BJ (cell line): ENCODE results near the gene NBEA. TPM values are rescaled to one million over a fixed set of nuclear protein-coding genes. Genes with fewer than 3 reads are reported as not detected.

Experiments
- CTCF ChIA-PET: fragments of 350-600 bp; formaldehyde crosslinking; extraction: SDS; loops from one replicate; lab custom pipeline; 2021; ENCODE audit warnings: antibody characterized with exemption, inconsistent platforms; lab: Yijun Ruan, JAX
- POLR2A ChIA-PET: fragments of 300-600 bp; sonication (Branson Sonifier 250); formaldehyde crosslinking; extraction: SDS; loops from one replicate; lab custom pipeline; 2021; ENCODE audit warnings: antibody characterized with exemption; lab: Charles Lee
- DNase-seq: peaks from one replicate; pipeline ENCODE4 v3.0.0-alpha.2; 2011; ENCODE audit warnings: low read depth
- H3K27me3 ChIP-seq: 2 replicates; pipeline ENCODE4 v1.6.0; 2011; ENCODE audit warnings: low read length; ENCODE audit not compliant: control insufficient read depth, insufficient read depth
- H3K36me3 ChIP-seq: 2 replicates; pipeline ENCODE4 v1.5.1; 2011; ENCODE audit warnings: low read length; ENCODE audit not compliant: control insufficient read depth, insufficient read depth
- H3K4me3 ChIP-seq: 2 replicates; pipeline ENCODE4 v1.5.1; 2011; ENCODE audit warnings: low read depth, mild to moderate bottlenecking, control low read depth, low read length
- CTCF ChIP-seq: IDR thresholded peaks from 2 replicates; pipeline ENCODE4 v1.5.1; 2011; ENCODE audit warnings: low read depth, mild to moderate bottlenecking, control low read depth, inconsistent platforms, low read length, moderate library complexity; ENCODE audit not compliant: insufficient read depth
- polyA plus RNA-seq: library from polyadenylated mRNA; depleted of rRNA; stranded (reverse); fragments of >200 nt; gene quantifications from 2 replicates; pipeline ENCODE4 v1.2.3, GENCODE V29; 2011

NBEA gene
- polyA plus RNA-seq, 1 experiment, result 17.8 TPM

DNA sequence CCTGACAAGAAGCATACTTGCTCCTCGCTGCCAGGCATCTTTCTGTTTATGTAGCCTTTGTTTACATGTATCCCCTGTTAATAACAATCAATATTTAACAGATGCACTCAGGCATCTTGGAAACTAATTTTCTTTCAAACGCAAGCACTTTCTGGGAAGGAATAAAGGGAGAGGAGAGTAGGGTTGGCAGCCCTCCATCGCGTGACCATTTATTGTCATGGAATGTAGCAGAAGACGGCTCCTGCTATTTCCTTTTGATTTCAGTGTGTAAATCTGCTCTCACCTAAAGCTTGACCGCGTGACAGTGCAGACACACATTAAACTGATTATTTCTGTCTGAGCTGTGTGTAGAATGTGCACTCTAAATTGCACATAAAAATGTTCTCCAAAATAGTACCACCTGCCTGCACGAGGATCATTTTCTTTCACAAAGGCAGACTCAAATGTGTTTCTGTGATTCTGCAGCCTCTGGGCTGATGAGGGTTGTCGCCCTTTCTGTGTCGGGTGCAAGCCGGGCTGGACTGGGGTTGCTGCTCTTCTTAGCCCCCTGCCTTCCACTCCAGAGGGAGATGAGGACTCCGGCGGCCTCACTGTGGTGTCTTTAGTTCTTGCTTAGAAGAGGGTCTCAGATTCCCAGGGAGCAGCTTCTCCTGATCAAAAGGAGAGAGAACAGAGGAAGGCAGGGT lies 757.9 kb downstream of the NBEA start:
- Histone ChIP-seq H3K36me3 (no peaks in the 10 kb centered on the region), H3K4me3 (peak overlapping the region; percentile 24), H3K27me3 (no peaks in the 10 kb centered on the region)
- ChIA-PET POLR2A (interaction anchor here (0.6 to 2.5 kb wide), 8 partner anchors 10 to 1664 kb away, joined by 3 to 19 read pairs (median 4); no protein-coding TSS in a partner anchor), CTCF (interaction anchor here (0.6 to 3.2 kb wide), 4 partner anchors 14 to 89 kb away, joined by 3 to 25 read pairs (median 4); no protein-coding TSS in a partner anchor)
- no peak for TF ChIP-seq CTCF
- peak; percentile 90 for DNase-seq

DNA sequence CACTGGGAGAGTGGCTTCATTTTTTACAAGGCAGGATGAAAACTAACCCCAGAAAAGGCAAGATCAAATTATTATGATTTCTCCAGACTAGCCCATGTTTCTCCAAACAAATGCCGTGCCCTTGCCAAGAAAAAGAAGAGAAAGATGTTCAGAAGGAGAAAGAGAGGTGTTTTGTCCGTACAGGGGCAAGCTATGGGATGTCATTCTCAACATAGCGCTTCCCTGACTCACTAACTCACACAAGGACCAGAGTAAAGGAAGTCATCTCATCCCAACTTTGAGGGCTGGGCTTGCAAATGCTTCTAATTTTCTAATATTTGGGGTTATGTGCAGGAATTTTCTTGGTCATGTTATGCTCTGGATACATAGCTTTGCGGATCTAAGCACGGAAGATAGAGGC lies 758.6 kb downstream of the NBEA start:
- H3K27me3 ChIP-seq, result no peaks in the 10 kb centered on the region
- peak overlapping the region; percentile 24; the same call in 1 of the 2 replicates for H3K4me3 ChIP-seq
- DNase-seq, result peak; percentile 87
- H3K36me3 ChIP-seq, result no peaks in the 10 kb centered on the region
- CTCF ChIA-PET, result interaction anchor here (0.8 to 3.2 kb wide), 4 partner anchors 13 to 89 kb away, joined by 3 to 25 read pairs (median 6); no protein-coding TSS in a partner anchor
- TF ChIP-seq CTCF, result no peak
- POLR2A ChIA-PET, result interaction anchor here (0.6 to 2.5 kb wide), 6 partner anchors 9 to 224 kb away, joined by 3 to 19 read pairs (median 4); no protein-coding TSS in a partner anchor

- POLR2A ChIA-PET, result interaction anchor here (2.5 kb wide), 1 partner anchor 12 kb away, joined by 19 read pairs; no protein-coding TSS in a partner anchor
- H3K27me3 ChIP-seq, result no peaks in the 10 kb centered on the region
Observed at GRCh38 chr13:35702316-35702715, 760.2 kb downstream of the NBEA start.

DNA sequence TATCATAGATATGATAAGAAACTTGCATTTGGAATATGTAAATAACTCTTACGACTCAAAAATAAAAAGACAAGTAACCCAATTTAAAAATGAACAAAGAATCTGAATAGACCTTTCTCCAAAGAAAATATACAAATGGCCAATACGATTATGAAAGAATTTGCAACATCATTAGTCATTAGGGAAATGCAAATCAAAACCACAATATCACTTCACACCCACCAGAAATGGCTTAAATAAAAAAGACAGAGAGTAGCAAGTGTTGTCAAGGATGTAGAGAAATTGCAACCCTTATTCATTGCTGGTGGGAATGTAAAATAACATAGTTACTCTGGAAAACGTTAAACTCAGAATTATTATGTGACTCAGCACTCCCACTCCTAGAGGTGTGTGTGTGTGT lies 761.0 kb downstream of the NBEA start:
- Histone ChIP-seq H3K27me3 (no peaks in the 10 kb centered on the region), H3K4me3 (no peak overlapping the region), H3K36me3 (no peaks in the 10 kb centered on the region)
- POLR2A ChIA-PET, result no interaction called here
- CTCF ChIA-PET, result no interaction called here
- no peak for DNase-seq
- TF ChIP-seq CTCF, result no peak

More at GRCh38 chr13:35702316-35702715, 760.2 kb downstream of the NBEA start:
- no peak for TF ChIP-seq CTCF
- Histone ChIP-seq H3K4me3 (no peak overlapping the region), H3K36me3 (no peaks in the 10 kb centered on the region)
- DNase-seq, result no peak
- CTCF ChIA-PET, result interaction anchor here (1.2 to 3.2 kb wide), 3 partner anchors 8 to 14 kb away, joined by 3 to 25 read pairs (median 4); no protein-coding TSS in a partner anchor

DNA sequence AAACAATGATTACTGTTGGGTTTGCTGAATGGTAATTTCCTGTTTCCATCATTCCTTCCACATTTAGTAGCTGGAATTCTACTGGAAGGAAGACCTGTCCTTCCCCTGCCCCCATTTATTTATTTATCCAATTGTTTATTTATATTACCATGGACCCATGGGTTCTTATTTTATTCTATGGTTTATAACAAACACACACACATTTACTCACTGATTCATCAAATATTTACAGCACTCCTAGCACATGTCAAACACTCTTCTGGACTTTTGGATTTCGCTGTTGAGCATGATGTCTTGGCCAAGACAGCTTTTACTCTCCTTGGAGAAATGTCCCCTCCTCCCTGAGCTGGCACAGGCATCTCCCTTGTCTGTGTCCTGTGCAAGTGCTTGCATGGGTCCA lies 762.3 kb downstream of the NBEA start:
- DNase-seq, result no peak
- ChIA-PET CTCF (interaction anchor here (1.2 kb wide), 1 partner anchor 8 kb away, joined by 4 read pairs; no protein-coding TSS in a partner anchor), POLR2A (no interaction called here)
- TF ChIP-seq CTCF, result no peak
- Histone ChIP-seq H3K36me3 (no peaks in the 10 kb centered on the region), H3K27me3 (no peaks in the 10 kb centered on the region), H3K4me3 (no peak overlapping the region)
